PC-3 (cell line): Measurements from ENCODE around the gene CACNG8.

Source experiments
- CTCF ChIP-seq: fragments of 300-600 bp; sonication (generic); conservative IDR thresholded peaks from 2 replicates; pipeline ENCODE4 v1.5.1; 2017; ENCODE audit warnings: antibody characterized with exemption, low read depth, mild to moderate bottlenecking, low read length
- EZH2 ChIP-seq: fragments of 300-600 bp; sonication (generic); IDR thresholded peaks from one replicate; pipeline ENCODE4 v1.6.1; 2017; ENCODE audit warnings: antibody characterized with exemption, mild to moderate bottlenecking, low read length; ENCODE audit not compliant: unreplicated experiment
- EZH2phosphoT487 ChIP-seq: fragments of 300-600 bp; sonication (generic); IDR thresholded peaks from 2 replicates; pipeline ENCODE4 v1.6.1; 2018; ENCODE audit warnings: mild to moderate bottlenecking, antibody characterized with exemption, low read length, borderline replicate concordance

GRCh38 chr19:53992815-53993214 lies 30.1 kb downstream of the CACNG8 start:
- TF ChIP-seq CTCF (no peak), EZH2 (no peak), EZH2phosphoT487 (no peak)
